GM06990 (cell line): Measurements from ENCODE around the gene FAM219A.
"Not testable (repeated sequence)": the region's sequence is repeated elsewhere in the genome, so short reads cannot be mapped to it uniquely, and the experiment has no call there.

ENCODE experiments used
- DNase-seq: peaks from one replicate; pipeline ENCODE4 v3.0.0-alpha.2; 2011; ENCODE audit not compliant: insufficient read length; ENCODE audit errors: extremely low read depth
- H3K27me3 ChIP-seq: replicated peaks from 2 replicates; pipeline ENCODE4 v1.6.0; 2011; ENCODE audit warnings: low read length; ENCODE audit not compliant: control insufficient read depth, insufficient read depth
- H3K36me3 ChIP-seq: 2 replicates; pipeline ENCODE4 v1.5.1; 2011; ENCODE audit warnings: low read length; ENCODE audit not compliant: control insufficient read depth, insufficient read depth
- H3K4me3 ChIP-seq: replicated peaks from 2 replicates; pipeline ENCODE4 v1.5.1; 2011; ENCODE audit warnings: low read depth, mild to moderate bottlenecking, control low read depth, low read length
- TF ChIP-seq, protein P1 (sequence below): IDR thresholded peaks from 2 replicates; pipeline ENCODE4 v1.5.1; 2011; ENCODE audit warnings: low read length, control low read depth, mild to moderate bottlenecking, inconsistent platforms; ENCODE audit not compliant: insufficient read depth, poor library complexity, severe bottlenecking

FAM219A gene

DNA sequence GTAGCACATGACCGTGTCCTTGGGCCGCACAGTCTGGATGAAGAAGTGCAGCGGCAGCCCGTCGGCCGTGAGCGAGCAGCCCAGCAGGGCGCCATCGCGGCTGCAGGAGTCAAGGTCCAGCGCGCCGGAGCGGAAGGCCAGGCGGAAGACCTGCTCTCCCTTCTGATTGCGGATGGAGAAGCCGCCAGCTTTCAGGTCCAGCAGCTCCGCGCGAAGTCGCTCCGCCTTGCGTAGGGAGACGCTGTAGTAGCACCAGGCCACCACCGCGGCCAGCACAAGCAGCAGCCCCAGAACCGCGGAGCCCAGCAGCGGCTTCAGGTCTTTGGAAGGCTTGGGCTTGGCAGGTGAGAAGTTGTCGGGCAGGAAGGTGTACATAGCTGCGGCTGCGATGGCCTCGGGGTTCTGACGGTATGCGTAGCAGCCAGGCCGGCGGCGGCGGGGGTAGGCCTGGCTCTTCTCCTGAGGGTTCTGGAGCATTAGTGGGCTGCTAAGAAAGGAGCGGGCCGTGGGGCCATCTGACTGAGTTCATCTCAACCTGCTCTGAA, 85.8 kb downstream of the FAM219A start:
- H3K36me3 ChIP-seq, result no peaks in the 10 kb centered on the region
- TF ChIP-seq, protein P1, sequence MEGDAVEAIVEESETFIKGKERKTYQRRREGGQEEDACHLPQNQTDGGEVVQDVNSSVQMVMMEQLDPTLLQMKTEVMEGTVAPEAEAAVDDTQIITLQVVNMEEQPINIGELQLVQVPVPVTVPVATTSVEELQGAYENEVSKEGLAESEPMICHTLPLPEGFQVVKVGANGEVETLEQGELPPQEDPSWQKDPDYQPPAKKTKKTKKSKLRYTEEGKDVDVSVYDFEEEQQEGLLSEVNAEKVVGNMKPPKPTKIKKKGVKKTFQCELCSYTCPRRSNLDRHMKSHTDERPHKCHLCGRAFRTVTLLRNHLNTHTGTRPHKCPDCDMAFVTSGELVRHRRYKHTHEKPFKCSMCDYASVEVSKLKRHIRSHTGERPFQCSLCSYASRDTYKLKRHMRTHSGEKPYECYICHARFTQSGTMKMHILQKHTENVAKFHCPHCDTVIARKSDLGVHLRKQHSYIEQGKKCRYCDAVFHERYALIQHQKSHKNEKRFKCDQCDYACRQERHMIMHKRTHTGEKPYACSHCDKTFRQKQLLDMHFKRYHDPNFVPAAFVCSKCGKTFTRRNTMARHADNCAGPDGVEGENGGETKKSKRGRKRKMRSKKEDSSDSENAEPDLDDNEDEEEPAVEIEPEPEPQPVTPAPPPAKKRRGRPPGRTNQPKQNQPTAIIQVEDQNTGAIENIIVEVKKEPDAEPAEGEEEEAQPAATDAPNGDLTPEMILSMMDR, result no peak
- DNase-seq, result no peak

DNA sequence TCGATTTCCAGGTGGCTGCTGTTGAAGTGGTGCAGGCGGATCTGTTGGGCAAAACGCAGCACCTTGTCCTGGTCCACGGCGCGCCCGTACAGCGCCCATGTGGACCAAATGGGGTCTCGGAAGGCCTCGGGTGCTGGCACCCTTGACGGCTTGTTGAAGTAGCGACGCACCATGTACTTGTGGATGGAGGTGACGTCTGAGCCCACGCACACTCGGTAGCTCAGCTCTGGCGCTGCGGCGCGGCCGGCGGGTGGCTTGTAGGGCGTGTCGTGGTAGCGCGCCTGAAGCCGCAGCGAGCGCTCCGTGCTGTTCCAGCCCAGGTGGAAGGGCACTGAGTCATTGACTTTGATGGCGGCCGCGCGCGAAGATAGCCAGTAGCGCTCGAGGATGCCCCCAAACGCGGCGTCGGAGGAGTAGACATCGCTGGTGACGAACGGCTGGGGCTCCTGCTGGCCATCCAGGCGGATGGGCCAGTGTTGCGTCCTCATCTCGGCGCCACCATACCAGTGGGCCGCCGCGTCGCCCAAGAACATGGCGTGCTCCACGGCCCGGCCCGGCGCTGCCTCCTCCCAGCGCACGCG, 86.4 kb downstream of the FAM219A start:
- H3K36me3 ChIP-seq, result no peaks in the 10 kb centered on the region
- H3K27me3 ChIP-seq, result no peaks in the 10 kb centered on the region
- TF ChIP-seq, protein P1, result no peak
- no peak overlapping the region for H3K4me3 ChIP-seq
- DNase-seq, result peak; percentile 10

More for the DNA sequence above, 85.8 kb downstream of the FAM219A start:
- H3K4me3 ChIP-seq, result no peak overlapping the region
- H3K27me3 ChIP-seq, result no peaks in the 10 kb centered on the region

DNA sequence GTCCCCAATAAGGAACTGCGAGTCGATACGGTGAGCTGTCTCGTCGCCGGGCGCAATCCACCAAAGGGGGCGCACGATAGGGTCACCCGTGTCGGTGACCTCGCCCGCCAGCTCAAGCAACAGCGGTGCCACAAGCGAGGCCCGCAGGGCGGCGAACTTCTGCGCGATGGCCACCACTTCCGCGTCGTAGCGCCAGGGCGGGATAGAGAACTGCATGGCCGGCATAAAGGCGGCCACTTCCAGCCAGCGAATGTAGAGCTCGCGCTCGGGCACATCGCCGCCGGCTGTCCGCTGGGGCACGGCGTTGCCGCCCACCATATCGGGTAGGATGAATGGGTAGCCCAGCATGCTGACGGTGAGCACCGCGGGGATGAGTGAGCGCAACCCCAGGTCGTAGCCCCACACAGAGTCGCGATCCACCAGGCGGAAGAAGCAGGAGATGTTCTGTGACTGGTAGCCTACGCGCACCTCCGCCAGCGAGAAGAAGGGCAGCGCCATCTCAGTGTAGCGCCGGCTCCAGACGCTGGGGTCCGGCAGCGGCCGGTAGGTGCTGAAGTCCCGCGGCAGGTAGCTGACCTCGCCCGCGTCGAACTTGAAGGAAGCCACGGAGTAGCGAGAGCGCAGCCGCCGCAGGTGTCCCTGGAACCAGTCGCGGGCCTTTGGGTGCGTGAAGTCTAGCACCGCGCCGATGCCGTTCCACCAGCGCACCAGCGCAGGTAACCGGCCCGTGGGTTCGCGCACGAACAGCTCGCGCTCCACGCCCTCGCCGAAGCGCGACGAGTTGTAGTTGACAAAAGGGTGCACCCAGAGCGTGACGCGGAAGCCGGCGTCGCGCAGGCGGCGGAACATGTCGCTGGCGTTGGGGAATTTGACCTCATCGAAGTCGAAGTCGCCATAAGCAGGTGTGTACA, 87.1 kb downstream of the FAM219A start:
- no peak overlapping the region for H3K4me3 ChIP-seq
- DNase-seq, result peak; percentile 11
- TF ChIP-seq, protein P1, result no peak

DNA sequence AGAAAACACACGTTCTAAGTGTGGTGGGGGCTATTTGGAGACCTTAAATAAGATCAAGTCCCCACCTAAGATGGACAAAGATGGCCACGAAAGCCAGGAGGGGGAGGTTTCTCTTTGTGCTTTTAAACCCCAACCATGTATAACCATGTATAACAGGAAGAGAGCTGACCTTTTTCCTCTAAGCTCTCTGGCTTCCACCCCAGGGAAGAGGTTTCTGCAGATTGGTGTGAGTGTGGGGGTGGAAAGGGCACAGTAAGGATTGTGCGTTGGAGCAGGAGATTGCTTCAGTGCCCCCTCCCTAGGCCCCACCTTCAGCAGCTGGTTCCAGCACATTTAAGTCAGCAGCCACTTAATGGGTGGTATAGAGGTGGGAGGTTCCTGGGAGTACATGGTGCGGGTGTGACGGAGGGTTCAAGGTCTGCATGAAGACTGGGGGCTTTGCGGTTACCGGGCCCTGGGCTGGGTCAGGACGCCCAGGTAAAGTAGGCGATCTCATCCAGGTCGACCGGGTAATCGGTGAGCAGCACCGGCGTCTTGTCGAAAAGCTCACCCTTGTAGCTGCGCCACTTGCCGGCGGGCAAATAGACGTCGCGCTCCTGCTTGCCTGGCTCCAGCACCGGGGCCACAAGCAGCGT, 87.9 kb downstream of the FAM219A start:
- no peak overlapping the region for H3K4me3 ChIP-seq
- no peak for DNase-seq
- TF ChIP-seq, protein P1, result no peak

More for the DNA sequence above, 87.1 kb downstream of the FAM219A start:
- Histone ChIP-seq H3K36me3 (no peaks in the 10 kb centered on the region), H3K27me3 (no peaks in the 10 kb centered on the region)

DNA sequence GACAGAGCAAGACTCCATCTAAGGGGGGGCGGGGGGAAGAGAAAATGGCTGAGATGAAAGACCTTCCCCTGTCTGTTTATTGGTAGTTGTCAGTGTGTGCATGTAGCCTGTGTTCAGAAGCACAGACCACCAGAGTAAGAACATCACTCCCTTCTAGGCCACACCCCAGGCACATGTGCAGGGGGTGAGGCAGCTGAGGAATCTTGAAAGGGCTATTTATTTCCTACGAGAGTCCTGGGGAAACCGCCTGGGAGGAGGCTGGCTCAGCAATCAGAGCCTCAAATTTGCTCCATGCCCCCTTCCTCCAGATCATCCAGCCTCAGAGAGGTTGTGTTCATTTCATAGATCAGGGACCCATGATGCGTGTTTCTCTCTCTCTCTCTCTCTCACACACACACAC, 88.7 kb downstream of the FAM219A start:
- TF ChIP-seq, protein P1, result no peak
- H3K4me3 ChIP-seq, result no peak overlapping the region
- no peaks in the 10 kb centered on the region for H3K36me3 ChIP-seq
- no peaks in the 10 kb centered on the region for H3K27me3 ChIP-seq
- DNase-seq, result no peak

More for the DNA sequence above, 87.9 kb downstream of the FAM219A start:
- Histone ChIP-seq H3K36me3 (no peaks in the 10 kb centered on the region), H3K27me3 (no peaks in the 10 kb centered on the region)

DNA sequence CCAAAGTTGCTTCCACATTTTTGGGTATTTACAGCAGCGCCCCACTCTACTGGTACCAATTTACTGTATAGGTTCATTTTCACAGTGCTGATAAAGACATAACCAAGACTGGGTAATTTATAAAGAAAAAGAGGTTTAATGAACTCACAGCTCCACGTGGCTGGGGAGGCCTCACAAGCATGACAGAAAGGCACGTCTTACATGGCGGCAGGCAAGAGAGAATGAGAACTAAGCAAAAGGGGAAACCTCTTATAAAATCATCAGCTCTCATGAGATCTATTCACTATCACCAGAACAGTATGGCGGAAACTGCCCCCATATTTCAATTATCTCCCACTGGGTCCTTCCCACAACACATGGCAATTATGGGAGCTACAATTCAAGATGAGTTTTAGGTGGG, 89.6 kb downstream of the FAM219A start:
- not testable (repeated sequence) for H3K36me3 ChIP-seq, H3K4me3 ChIP-seq, DNase-seq, H3K27me3 ChIP-seq

DNA sequence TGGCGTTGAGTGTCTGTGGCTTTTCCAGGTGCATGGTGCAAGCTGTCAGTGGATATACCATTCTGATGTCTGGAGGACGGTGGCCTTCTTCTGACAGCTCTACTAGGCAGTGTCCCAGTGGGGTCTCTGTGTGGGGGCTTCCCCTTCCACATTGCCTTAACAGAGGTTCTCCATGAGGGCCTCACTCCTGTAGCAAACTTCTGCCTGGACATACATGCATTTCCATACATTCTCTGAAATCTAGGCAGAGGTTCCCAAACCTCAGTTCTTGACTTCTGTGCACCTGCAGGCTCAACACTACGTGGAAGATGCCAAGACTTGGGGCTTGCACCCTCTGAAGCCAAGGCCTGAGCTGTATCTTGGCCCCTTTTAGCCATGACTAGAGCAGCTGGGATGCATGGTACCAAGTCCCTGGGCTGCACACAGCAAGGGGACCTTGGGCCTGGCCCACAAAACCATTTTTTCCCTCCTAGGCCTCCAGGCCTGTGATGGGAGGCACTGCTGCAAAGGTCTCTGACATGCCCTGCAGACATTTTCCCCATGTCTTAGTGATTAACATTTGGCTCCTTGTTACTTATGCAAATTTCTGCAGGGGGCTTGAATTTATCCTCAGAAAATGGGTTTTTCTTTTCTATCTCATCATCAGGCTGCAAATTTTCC, 90.5 kb downstream of the FAM219A start:
- DNase-seq, H3K4me3 ChIP-seq, H3K27me3 ChIP-seq, H3K36me3 ChIP-seq: not testable (repeated sequence)
